GM12864 (cell line): Measurements from ENCODE around the gene PBX2.

ENCODE experiments used
- DNase-seq: peaks from one replicate; pipeline ENCODE4 v3.0.0-alpha.2; 2011; ENCODE audit warnings: low read depth
- H3K4me3 ChIP-seq: 2 replicates; pipeline ENCODE4 v1.5.1; 2011; ENCODE audit warnings: mild to moderate bottlenecking, low read depth, low read length, control low read depth
- TF ChIP-seq, protein P1 (sequence below): IDR thresholded peaks from 2 replicates; pipeline ENCODE4 v1.5.1; 2011; ENCODE audit warnings: low read depth, mild to moderate bottlenecking, moderate library complexity, low read length, control low read depth, inconsistent platforms; ENCODE audit errors: missing control alignments

Gene PBX2

DNA sequence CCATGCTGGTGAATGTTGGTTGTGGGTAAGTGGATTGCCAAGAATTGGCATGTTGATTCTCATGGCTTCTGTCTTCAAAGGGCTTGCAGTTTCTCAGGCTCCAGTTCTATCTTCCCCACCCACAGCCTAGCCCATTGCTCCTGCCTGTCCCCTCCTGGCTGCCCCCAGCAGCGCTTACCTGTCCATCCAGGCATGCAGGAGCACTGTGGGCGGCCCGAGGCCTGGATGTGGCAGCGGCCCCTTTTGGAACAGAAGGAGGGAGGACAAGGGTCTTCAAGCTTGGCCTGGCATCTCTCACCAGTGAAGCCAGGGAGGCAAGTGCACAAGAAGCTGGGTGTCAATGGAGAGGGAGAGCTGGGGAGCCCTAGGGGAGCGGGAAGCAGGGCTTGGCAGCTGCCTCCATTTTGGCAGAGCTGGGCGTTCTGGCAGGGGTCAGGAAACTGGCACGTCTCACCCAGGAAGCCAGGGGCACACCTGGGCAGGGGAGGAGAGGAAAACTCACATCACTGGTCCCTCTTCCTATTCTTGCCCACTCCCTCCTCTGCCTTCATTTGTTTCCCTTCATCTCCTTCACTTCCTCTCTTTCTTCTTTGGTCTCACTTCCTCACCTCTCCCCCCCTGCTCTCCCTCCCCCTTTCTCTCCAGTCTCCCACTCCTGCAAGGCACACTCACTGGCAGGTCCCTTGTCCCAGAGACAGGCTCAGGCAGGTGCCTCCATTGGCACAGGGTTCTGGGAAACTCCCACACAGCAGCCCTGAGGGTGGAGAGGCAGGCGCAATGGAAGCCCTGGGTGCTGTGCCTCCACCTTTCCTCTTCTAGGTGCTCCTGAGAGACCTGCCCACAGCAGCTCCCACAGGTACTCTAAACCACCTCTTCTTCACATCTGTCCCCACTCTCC, 32.6 kb upstream of the PBX2 start:
- DNase-seq, result no peak
- TF ChIP-seq, protein P1, sequence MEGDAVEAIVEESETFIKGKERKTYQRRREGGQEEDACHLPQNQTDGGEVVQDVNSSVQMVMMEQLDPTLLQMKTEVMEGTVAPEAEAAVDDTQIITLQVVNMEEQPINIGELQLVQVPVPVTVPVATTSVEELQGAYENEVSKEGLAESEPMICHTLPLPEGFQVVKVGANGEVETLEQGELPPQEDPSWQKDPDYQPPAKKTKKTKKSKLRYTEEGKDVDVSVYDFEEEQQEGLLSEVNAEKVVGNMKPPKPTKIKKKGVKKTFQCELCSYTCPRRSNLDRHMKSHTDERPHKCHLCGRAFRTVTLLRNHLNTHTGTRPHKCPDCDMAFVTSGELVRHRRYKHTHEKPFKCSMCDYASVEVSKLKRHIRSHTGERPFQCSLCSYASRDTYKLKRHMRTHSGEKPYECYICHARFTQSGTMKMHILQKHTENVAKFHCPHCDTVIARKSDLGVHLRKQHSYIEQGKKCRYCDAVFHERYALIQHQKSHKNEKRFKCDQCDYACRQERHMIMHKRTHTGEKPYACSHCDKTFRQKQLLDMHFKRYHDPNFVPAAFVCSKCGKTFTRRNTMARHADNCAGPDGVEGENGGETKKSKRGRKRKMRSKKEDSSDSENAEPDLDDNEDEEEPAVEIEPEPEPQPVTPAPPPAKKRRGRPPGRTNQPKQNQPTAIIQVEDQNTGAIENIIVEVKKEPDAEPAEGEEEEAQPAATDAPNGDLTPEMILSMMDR, result no peak
- no peak overlapping the region for H3K4me3 ChIP-seq

DNA sequence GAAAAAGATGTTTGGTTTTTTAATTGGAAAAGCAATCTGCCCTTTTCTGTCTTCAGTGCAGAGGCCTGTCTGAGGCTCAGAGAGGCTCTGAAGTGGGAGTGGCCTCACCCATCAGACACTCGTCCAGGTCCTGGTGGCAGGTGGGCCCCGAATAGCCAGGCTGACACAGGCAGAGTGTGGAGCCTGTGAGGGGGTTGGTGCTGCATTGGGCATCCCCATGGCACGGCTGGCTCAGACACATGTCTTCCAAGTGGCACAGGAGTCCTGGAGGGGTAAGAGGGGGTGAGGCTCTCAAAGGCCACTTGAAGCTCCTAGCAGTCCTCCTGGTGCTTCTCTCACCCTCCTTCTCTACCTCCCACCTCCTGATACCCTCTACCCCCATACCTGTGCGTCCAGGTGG, 30.0 kb upstream of the PBX2 start:
- TF ChIP-seq, protein P1, result no peak
- H3K4me3 ChIP-seq, result no peak overlapping the region
- DNase-seq, result no peak

DNA sequence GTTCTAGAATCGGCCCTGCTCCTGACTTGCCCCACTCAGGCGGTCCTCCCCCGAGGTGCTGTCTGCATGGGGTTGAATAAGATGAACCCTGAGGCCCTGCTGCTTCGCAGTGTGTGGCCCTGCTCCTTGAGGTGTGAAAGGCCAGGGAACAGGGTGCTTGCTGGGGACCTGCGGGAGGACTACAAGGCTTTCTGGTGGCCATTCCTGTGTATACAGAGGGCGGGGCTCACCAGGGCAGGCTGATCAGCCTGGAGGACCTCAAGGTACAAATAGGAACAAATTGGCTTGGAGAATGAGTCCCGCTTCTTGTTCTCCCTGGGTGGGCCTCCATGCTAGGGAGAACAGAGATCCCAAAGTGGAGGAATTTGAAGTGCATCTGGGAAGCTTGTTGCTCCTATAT, 28.2 kb upstream of the PBX2 start:
- no peak overlapping the region for H3K4me3 ChIP-seq
- no peak for DNase-seq
- TF ChIP-seq, protein P1, result no peak

DNA sequence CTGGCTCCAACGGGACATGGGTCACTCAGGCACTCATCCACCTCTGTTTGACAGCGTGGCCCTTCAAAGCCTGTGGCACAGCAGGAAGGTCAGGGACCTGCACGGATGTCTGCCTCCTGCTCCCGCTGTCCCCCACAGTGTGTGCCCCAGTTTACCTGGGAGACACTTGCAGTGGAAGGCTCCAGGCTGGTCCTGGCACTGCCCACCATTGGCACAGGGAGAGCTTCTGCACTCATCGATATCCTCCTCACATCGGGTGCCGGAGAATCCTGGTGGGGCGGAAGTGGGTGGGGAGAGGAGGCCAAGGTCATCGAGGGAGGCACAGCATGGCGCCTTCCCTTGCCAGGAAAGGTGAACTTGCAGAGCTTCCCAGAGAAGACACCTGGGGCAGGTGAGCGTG, 27.0 kb upstream of the PBX2 start:
- H3K4me3 ChIP-seq, result no peak overlapping the region
- no peak for DNase-seq

DNA sequence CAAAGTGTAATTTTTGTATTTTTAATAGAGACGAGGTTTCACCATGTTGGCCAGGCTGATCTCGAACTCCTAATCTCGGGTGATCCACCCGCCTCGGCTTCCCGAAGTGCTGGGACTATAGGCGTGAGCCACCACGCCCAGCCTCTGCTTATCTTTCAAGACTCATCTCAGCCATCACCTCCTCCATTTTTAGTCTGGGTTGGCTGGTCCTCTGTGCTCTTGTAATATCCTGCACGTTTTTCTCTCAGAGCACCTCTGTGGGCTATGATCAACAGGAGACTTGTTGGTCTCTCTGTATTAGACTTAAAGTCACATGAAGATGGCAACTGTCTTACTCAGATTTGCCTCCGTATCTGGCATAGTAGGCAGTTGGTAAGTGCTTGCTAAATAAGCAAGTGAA, 26.3 kb upstream of the PBX2 start:
- TF ChIP-seq, protein P1, result no peak
- H3K4me3 ChIP-seq, result no peak overlapping the region
- no peak for DNase-seq

More for the DNA sequence above, 27.0 kb upstream of the PBX2 start:
- TF ChIP-seq, protein P1, result no peak

DNA sequence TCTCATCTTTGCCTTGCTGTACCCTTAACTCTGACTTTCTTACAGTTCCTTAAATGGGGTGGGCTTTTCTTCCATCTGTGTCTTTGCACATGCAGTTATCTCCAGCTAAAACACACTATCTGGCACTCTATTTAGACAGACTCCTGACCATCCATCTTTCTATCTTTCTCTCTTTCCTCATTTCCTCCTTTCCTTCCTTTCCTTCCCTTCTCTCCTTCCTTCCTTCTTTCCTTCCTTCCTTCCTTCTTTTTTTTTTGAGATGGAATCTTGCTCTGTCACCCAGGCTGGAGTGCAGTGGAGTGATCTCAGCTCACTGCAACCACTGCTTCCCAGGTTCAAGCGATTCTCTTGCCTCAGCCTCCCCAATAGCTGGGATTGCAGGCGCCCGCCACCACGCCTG, 25.6 kb upstream of the PBX2 start:
- TF ChIP-seq, protein P1, result no peak
- no peak for DNase-seq
- H3K4me3 ChIP-seq, result no peak overlapping the region

DNA sequence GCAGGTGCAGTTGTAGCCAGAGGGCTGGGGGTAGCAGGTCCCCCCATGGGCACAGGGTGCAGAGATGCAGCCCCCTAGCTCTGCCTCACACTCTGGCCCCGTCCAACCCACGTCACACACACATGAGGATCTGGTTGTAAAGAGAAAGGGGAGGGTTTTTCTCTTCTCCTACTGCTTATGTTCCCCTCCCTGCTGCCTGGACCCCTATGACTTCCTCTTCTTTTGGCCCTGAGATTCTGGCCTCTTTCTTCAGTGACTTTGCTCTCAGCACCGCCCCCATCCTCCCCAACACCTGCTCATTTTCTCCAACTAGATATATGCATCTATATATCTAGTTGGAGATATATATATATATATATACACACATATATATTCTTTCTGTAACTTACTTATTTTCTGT, 24.1 kb upstream of the PBX2 start:
- DNase-seq, result no peak
- no peak overlapping the region for H3K4me3 ChIP-seq
- TF ChIP-seq, protein P1, result no peak
